ENCODE data around the gene TMEM132D. TPM values are rescaled to one million over a fixed set of nuclear protein-coding genes. Genes with fewer than 3 reads are reported as not detected.

The TMEM132D gene
- total RNA-seq, 1 experiment from 2014 or later, result 1.4 TPM

DNA sequence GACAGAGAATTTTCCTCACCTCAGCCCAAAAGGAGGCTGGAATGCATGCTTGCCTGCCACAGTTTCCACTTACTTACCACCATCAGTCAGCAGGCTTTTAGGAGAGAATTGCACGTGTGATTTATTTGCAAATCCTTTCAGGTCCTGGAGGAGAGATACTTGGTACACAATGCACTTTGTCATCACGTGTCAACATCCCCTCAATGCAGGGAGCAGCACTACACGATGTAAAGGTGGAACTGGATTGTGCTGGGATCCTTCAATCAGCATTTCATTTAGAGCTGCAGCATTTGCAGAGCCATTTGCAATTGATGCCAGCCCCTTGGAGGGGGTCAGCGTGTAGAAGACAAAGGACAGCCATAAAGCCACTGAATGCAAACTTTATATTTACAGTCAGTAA lies 832.5 kb downstream of the TMEM132D start:
- ChIA-PET POLR2A (no interaction called here), CTCF (no interaction called here)
- ATAC-seq, result no peak
- H3K4me1 Mint-ChIP-seq, result no peaks in the 10 kb centered on the region
- no peak for DNase-seq (ENCODE audit: low spot score)
- no peak overlapping the region for H3K4me3 Mint-ChIP-seq
- peaks cover 10% of the 10 kb centered on the region for H3K27me3 Mint-ChIP-seq (ENCODE audit: low read depth)
- peaks cover 62% of the 10 kb centered on the region for H3K9me3 Mint-ChIP-seq
- no peak for TF ChIP-seq ZBTB21 (CRISPR knock-in tag; IDR thresholded peaks at IDR 0.05; ENCODE audit: borderline replicate concordance)
- TF ChIP-seq, protein P1, sequence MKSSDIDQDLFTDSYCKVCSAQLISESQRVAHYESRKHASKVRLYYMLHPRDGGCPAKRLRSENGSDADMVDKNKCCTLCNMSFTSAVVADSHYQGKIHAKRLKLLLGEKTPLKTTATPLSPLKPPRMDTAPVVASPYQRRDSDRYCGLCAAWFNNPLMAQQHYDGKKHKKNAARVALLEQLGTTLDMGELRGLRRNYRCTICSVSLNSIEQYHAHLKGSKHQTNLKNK (CRISPR knock-in tag; IDR thresholded peaks at IDR 0.05), result no peak
- H3K36me3 Mint-ChIP-seq, result peaks cover 71% of the 10 kb centered on the region
- no peak overlapping the region for H3K27ac Mint-ChIP-seq

GRCh38 chr12:129069886-129070285 lies 833.9 kb downstream of the TMEM132D start:
- CTCF ChIA-PET, result interaction anchor here (1.2 kb wide), 1 partner anchor 120 kb away, joined by 3 read pairs; no protein-coding TSS in a partner anchor
- Mint-ChIP-seq H3K36me3 (peaks cover 73% of the 10 kb centered on the region), H3K4me3 (no peak overlapping the region), H3K4me1 (no peaks in the 10 kb centered on the region), H3K27me3 (ENCODE audit: low read depth) (peaks cover 17% of the 10 kb centered on the region), H3K9me3 (peaks cover 67% of the 10 kb centered on the region), H3K27ac (no peak overlapping the region)
- DNase-seq (ENCODE audit: low spot score), result no peak
- POLR2A ChIA-PET, result no interaction called here
- no peak for TF ChIP-seq ZNF121 (CRISPR knock-in tag; IDR thresholded peaks at IDR 0.05)
- no peak for TF ChIP-seq ZNF416 (CRISPR knock-in tag; IDR thresholded peaks at IDR 0.05)
- no peak for TF ChIP-seq ETV6 (CRISPR knock-in tag; IDR thresholded peaks at IDR 0.05)
- no peak for TF ChIP-seq CREM (CRISPR knock-in tag; IDR thresholded peaks at IDR 0.05)
- no peak for TF ChIP-seq ATF2 (CRISPR knock-in tag; IDR thresholded peaks at IDR 0.05; ENCODE audit: borderline replicate concordance, low read depth)
- TF ChIP-seq NR1H2 (CRISPR knock-in tag; IDR thresholded peaks at IDR 0.05), result no peak
- no peak for TF ChIP-seq PRRX2 (CRISPR knock-in tag; IDR thresholded peaks at IDR 0.05)
- TF ChIP-seq KAT7 (CRISPR knock-in tag; IDR thresholded peaks at IDR 0.05; ENCODE audit: borderline replicate concordance), result no peak
- TF ChIP-seq HMGA2 (CRISPR knock-in tag; IDR thresholded peaks at IDR 0.05), result no peak
- no peak for TF ChIP-seq ATF6 (CRISPR knock-in tag; IDR thresholded peaks at IDR 0.05)
- no peak for TF ChIP-seq CTCF (IDR thresholded peaks at IDR 0.05)
- no peak for TF ChIP-seq SP1 (CRISPR knock-in tag; conservative IDR thresholded peaks at IDR 0.05)
- no peak for ATAC-seq

- peaks cover 68% of the 10 kb centered on the region for H3K9me3 Mint-ChIP-seq
- CTCF ChIA-PET, result interaction anchor here (1.2 kb wide), 1 partner anchor 122 kb away, joined by 3 read pairs; no protein-coding TSS in a partner anchor
- POLR2A ChIA-PET, result no interaction called here
- H3K4me1 Mint-ChIP-seq, result no peaks in the 10 kb centered on the region
- no peak for DNase-seq (ENCODE audit: low spot score)
- peaks cover 19% of the 10 kb centered on the region for H3K27me3 Mint-ChIP-seq (ENCODE audit: low read depth)
- no peak for ATAC-seq
- TF ChIP-seq AFF4 (CRISPR knock-in tag; IDR thresholded peaks at IDR 0.05; ENCODE audit: borderline replicate concordance) (no peak), FOXP1 (CRISPR knock-in tag; IDR thresholded peaks at IDR 0.05; ENCODE audit: borderline replicate concordance) (no peak), TEAD4 (CRISPR knock-in tag; IDR thresholded peaks at IDR 0.05) (no peak), ZSCAN18 (CRISPR knock-in tag; IDR thresholded peaks at IDR 0.05) (no peak), NR1H2 (CRISPR knock-in tag; IDR thresholded peaks at IDR 0.05) (no peak), ZBTB21 (CRISPR knock-in tag; IDR thresholded peaks at IDR 0.05; ENCODE audit: borderline replicate concordance) (no peak)
- H3K27ac Mint-ChIP-seq, result no peak overlapping the region
- no peak overlapping the region for H3K4me3 Mint-ChIP-seq
- peaks cover 74% of the 10 kb centered on the region for H3K36me3 Mint-ChIP-seq
Observed at GRCh38 chr12:129068684-129069083, 835.1 kb downstream of the TMEM132D start.

Data from WTC11 (cell line).